ENCODE data around the gene PHLDB3.

DNA sequence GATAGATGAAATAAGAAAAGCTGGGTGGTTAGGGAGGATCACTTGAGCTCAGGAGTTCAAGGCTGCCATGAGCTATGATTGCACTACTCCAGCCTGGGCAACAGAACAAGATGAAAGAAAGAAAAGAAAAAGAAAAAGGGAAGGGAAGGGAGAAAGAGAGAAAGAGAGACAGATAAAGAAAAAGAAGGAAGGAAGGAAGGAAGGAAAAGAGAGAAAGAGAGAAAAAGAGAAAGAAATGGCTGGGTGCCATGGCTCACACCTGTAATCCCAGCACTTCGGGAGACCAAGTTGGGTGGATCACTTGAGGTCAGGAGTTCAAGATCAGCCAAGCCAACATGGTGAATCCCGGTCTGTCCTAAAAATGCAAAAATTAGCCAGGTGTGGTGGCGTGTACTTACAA is 68.8 kb downstream of the PHLDB3 start:
- no peak for TF ChIP-seq CTCF (IDR thresholded peaks at IDR 0.05; ENCODE audit: insufficient read depth, low read depth, low read length)
- TF ChIP-seq EZH2 (IDR thresholded peaks at IDR 0.05; ENCODE audit: insufficient read depth, low read length), result no peak

Data from astrocyte (in vitro differentiated cells and primary cell).